AG04449 (cell line): ENCODE measurements around the gene OR52E5.

Experiments
- CTCF ChIA-PET: fragments of 350-600 bp; formaldehyde crosslinking; extraction: SDS; loops from one replicate; lab custom pipeline; 2021; ENCODE audit warnings: antibody characterized with exemption; lab: Yijun Ruan, JAX
- POLR2A ChIA-PET: fragments of 400-600, 350-600 bp; formaldehyde crosslinking; extraction: SDS; loops from one replicate; lab custom pipeline; 2020; ENCODE audit warnings: antibody characterized with exemption, inconsistent platforms; lab: Yijun Ruan, JAX
- DNase-seq: peaks from one replicate; pipeline ENCODE4 v3.0.0-alpha.2; 2010; ENCODE audit warnings: low read depth, low spot score
- H3K4me3 ChIP-seq: 2 replicates; pipeline ENCODE4 v1.5.1; 2011; ENCODE audit warnings: low read depth, mild to moderate bottlenecking, control low read depth, low read length
- TF ChIP-seq, protein P1 (sequence below): IDR thresholded peaks from one replicate; pipeline ENCODE4 v1.5.1; 2011; ENCODE audit warnings: mild to moderate bottlenecking, moderate library complexity, low read length, control low read depth, inconsistent platforms; ENCODE audit not compliant: insufficient read depth; ENCODE audit errors: missing control alignments

The OR52E5 gene

GRCh38 chr11:5899534-5899933 is 6.5 kb downstream of the OR52E5 start:
- ChIA-PET CTCF (no interaction called here), POLR2A (no interaction called here)
- H3K4me3 ChIP-seq, result no peak overlapping the region
- TF ChIP-seq, protein P1, sequence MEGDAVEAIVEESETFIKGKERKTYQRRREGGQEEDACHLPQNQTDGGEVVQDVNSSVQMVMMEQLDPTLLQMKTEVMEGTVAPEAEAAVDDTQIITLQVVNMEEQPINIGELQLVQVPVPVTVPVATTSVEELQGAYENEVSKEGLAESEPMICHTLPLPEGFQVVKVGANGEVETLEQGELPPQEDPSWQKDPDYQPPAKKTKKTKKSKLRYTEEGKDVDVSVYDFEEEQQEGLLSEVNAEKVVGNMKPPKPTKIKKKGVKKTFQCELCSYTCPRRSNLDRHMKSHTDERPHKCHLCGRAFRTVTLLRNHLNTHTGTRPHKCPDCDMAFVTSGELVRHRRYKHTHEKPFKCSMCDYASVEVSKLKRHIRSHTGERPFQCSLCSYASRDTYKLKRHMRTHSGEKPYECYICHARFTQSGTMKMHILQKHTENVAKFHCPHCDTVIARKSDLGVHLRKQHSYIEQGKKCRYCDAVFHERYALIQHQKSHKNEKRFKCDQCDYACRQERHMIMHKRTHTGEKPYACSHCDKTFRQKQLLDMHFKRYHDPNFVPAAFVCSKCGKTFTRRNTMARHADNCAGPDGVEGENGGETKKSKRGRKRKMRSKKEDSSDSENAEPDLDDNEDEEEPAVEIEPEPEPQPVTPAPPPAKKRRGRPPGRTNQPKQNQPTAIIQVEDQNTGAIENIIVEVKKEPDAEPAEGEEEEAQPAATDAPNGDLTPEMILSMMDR, result no peak
- no peak for DNase-seq

DNA sequence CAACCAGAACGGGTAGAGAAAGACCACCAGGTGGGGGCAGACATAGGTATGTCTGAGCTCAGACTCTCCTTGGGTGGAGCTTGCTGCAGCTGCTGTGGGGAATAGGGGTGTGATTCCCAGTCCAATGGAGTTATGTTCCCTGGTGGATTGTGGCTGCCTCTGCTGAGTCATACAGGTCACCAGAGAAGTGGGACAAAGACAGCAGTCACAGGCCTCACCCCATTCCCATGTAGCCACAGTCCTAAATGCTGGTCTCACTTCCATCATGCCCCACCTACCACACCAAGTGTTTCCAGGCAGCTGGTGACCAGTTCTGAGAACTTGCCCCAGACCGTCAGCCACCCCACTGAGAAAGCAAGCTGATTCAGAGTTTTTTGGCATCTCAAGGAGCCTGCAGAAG is 17.5 kb downstream of the OR52E5 start:
- ChIA-PET POLR2A (no interaction called here), CTCF (no interaction called here)
- TF ChIP-seq, protein P1, result no peak
- no peak overlapping the region for H3K4me3 ChIP-seq
- DNase-seq, result no peak

DNA sequence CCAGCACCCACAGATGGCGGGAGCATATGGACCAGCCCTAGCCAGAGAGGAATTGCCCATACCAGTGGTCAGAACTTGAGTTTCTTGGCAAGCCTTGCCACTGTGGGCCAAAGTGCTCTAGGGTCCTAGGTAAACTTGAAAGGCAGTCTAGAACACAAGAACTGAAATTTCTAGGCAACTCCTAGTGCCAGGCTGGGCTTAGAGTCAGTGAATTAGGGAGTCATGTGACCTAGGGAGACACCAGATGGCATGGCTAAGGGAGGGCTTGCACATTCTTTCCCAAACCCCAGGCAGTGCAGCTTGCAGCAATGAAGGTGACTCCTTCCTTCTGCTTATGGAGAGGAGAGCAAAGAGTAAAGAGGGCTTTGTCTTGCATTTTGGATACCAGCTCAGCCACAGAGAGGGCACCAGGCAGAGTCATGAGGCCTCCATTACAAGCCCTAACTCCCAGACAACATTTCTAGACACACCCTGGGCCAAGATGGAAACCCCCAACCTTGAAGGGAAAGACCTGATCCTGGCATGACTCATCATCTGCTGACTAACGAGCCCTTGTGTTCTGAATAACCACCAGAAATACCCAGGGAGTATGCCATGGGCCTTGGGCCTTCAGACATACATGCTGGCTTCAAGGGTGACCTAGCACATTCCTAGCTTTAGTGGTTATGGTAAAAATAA is 29.9 kb downstream of the OR52E5 start:
- no peak for DNase-seq
- TF ChIP-seq, protein P1, result no peak
- ChIA-PET CTCF (no interaction called here), POLR2A (no interaction called here)
- no peak overlapping the region for H3K4me3 ChIP-seq

DNA sequence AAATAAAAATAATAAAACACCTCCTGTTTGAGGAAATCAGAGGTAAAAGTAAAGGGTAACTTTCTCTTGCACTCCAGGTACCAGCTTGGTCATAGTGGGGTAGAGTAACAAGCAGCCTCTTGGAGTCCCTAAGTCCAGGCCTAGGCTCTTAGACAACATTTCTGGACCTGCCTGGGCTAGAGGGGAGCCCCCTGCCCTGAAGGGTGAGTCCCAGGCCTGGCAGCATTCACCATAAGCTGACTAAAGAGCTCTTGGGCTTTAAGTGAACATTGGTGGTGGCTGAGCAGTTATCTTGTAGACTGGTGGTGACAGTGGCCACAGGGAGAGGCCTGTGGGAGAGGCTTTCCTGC is 30.4 kb downstream of the OR52E5 start:
- no peak for DNase-seq
- ChIA-PET CTCF (no interaction called here), POLR2A (no interaction called here)
- TF ChIP-seq, protein P1, result no peak
- H3K4me3 ChIP-seq, result no peak overlapping the region

DNA sequence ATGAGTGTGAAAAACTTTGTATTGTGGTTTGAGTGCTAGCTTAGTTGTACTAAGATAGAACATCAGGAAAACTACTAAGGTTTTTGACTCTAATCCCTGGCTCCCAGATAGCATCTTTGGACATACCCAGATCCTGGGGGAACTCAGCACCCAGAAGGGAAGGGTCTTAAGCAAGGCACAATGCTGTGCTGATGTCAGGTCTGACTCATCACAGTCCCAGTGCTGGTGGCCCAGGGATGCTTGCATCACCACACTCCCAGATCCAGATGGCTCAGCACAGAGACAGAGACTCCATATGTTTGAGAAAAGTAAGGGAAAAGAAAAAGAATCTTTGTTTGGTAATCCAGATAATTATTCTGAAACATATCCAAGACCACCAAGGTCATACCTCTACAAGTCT is 30.8 kb downstream of the OR52E5 start:
- TF ChIP-seq, protein P1, result no peak
- no peak overlapping the region for H3K4me3 ChIP-seq
- no peak for DNase-seq
- CTCF ChIA-PET, result no interaction called here
- POLR2A ChIA-PET, result no interaction called here

DNA sequence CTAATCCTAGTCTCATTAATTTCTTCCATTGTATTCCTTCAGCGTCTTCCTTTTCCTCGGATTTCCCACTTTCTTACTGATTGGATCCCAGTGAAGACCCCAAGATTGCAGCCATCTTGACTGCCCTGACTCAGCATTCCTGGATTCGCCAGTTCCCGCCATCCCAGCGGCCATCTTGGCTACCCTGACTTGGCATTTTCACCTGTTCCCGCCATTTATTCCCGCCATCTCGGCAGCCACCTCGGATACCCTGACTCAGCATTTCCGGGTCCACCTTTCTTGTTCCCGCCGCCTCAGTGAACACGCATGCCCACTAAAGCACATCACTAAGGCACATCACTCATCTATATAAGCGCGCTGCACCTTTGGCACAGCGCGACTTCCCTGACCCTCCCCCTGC is 35.3 kb downstream of the OR52E5 start:
- H3K4me3 ChIP-seq, result no peak overlapping the region
- ChIA-PET CTCF (no interaction called here), POLR2A (no interaction called here)
- DNase-seq, result no peak
- TF ChIP-seq, protein P1, result no peak
